Measurements from ENCODE around the gene NCS1.

GRCh38 chr9:130149654-130150286 is 22.4 kb upstream of the NCS1 start:
- TF ChIP-seq CTCF (IDR thresholded peaks at IDR 0.05; ENCODE audit: low read depth, low read length, poor library complexity, severe bottlenecking) = no peak
- no peak for TF ChIP-seq EZH2phosphoT487 (IDR thresholded peaks at IDR 0.05; ENCODE audit: borderline replicate concordance, low read length)

All from DOHH2 (cell line).